Sigmoid colon (tissue), 7 donors: ENCODE results near the gene CD226. TPM values are rescaled to one million over a fixed set of nuclear protein-coding genes. Genes with fewer than 3 reads are reported as not detected.
"Not testable (repeated sequence)": the region's sequence is repeated elsewhere in the genome, so short reads cannot be mapped to it uniquely, and the experiment has no call there.

ENCODE experiments used
- DNase-seq: peaks from one replicate; pipeline ENCODE4 v3.0.0-alpha.2; 2019
- H3K27ac ChIP-seq, 4 donors: fragments of 200-600 bp; sonication (generic); one replicate each; pipeline ENCODE4 v1.5.1; 2016 to 2019; ENCODE audit warnings: mild to moderate bottlenecking in 1 of 4
- H3K27me3 ChIP-seq, 3 donors: fragments of 200-600 bp; sonication (generic); one replicate each; pipeline ENCODE4 v1.5.1; 2019; ENCODE audit warnings: mild to moderate bottlenecking in 1 of 3
- H3K36me3 ChIP-seq, 4 donors: fragments of 200-600 bp; sonication (generic); one replicate each; pipeline ENCODE4 v1.5.1; 2016 to 2019
- H3K4me1 ChIP-seq, 4 donors: fragments of 200-600 bp; sonication (generic); one replicate each; pipeline ENCODE4 v1.5.1; 2017 to 2019
- H3K4me3 ChIP-seq, 4 donors: fragments of 200-600 bp; sonication (generic); one replicate each; pipeline ENCODE4 v1.5.1; 2017 to 2019; ENCODE audit warnings: mild to moderate bottlenecking in 2 of 4, moderate library complexity in 1 of 4
- H3K9me3 ChIP-seq, 4 donors: fragments of 200-600 bp in 3 of 4; sonication (generic) in 3 of 4; one replicate each; pipeline versions ENCODE4 v1.5.1 to v1.6.1; 2013 to 2019
- EP300 ChIP-seq, 4 donors: sonication (generic); formaldehyde crosslinking; IDR thresholded peaks; one replicate each; pipeline ENCODE4 v1.6.1; 2017; ENCODE audit warnings: antibody characterized with exemption in 4 of 4
- POLR2A ChIP-seq, 2 donors: fragments of 450-650 bp; IDR thresholded peaks; one replicate each; pipeline ENCODE4 v1.6.1; 2016; ENCODE audit warnings: antibody characterized with exemption in 2 of 2, mild to moderate bottlenecking in 2 of 2, moderate library complexity in 2 of 2
- POLR2AphosphoS5 ChIP-seq, 4 donors: sonication (generic); formaldehyde crosslinking; IDR thresholded peaks; one replicate each; pipeline ENCODE4 v1.6.1; 2017; ENCODE audit warnings: antibody characterized with exemption in 4 of 4
- WGBS, 2 donors: extraction: QIAGEN DNeasy Blood & Tissue Kit; methylation state at CpG; one replicate each; pipeline ENCODE4 v1.1.7; 2013; 5-methylcytosine and 5-hydroxymethylcytosine counted together
- intact Hi-C: fragments of 100-400 bp; cut with DNase I; formaldehyde crosslinking; loops from one replicate; pipeline ENCODE4 v1.15.1; 2023
- polyA plus RNA-seq, 3 donors: library from polyadenylated mRNA; stranded (reverse); fragments of 200-250 nt; gene quantifications; one replicate each; pipeline ENCODE4 v1.2.3, GENCODE V29; 2013
- total RNA-seq, 4 donors: library from RNA; depleted of rRNA; stranded (reverse); fragments of >200 nt; gene quantifications; one replicate each; pipeline ENCODE4 v1.1.0, GENCODE V29; 2016
- TF ChIP-seq, protein P1 (sequence below), 4 experiments: fragments of 450-650 bp in 3 of 4; fragments of 200-600 bp in 1 of 4; IDR thresholded peaks; one replicate each; pipeline ENCODE4 v1.5.1; 2016 to 2019; ENCODE audit warnings: antibody characterized with exemption in 4 of 4, mild to moderate bottlenecking in 3 of 4, moderate library complexity in 2 of 4
- donor health status: healthy with polysubstance abuse.
- donor health status: Bipolar disorder and iron deficiency.
- donor health status: healthy.

Gene CD226
- total and polyA plus RNA-seq, 7 donors: under 0.01 to 2.4 (median 0.55) TPM

GRCh38 chr18:69882965-69883668 lies 64.6 kb downstream of the CD226 start:
- Histone ChIP-seq H3K27me3 (no peaks in the 10 kb centered on the region), H3K4me1 (peaks cover 0 to 44% (median 20%) of the 10 kb centered on the region in 4 donors), H3K9me3 (no peaks in the 10 kb centered on the region), H3K27ac (peak overlapping the region in 2 of 4 donors; percentile 23 to 43), H3K4me3 (no peak overlapping the region), H3K36me3 (no peaks in the 10 kb centered on the region)
- WGBS, 2 donors: 71 to 72% methylated on average over 6 of the region's 6 CpGs
- no peak for DNase-seq
- intact Hi-C loops: loop anchor here (5.0 kb wide), 1 partner anchor 74 kb away; no protein-coding TSS in a partner anchor
- TF ChIP-seq, protein P1, sequence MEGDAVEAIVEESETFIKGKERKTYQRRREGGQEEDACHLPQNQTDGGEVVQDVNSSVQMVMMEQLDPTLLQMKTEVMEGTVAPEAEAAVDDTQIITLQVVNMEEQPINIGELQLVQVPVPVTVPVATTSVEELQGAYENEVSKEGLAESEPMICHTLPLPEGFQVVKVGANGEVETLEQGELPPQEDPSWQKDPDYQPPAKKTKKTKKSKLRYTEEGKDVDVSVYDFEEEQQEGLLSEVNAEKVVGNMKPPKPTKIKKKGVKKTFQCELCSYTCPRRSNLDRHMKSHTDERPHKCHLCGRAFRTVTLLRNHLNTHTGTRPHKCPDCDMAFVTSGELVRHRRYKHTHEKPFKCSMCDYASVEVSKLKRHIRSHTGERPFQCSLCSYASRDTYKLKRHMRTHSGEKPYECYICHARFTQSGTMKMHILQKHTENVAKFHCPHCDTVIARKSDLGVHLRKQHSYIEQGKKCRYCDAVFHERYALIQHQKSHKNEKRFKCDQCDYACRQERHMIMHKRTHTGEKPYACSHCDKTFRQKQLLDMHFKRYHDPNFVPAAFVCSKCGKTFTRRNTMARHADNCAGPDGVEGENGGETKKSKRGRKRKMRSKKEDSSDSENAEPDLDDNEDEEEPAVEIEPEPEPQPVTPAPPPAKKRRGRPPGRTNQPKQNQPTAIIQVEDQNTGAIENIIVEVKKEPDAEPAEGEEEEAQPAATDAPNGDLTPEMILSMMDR (IDR thresholded peaks at IDR 0.05): no peak

- intact Hi-C loops: loop anchor here (5.0 kb wide), 1 partner anchor 77 kb away; no protein-coding TSS in a partner anchor
- Histone ChIP-seq H3K4me3 (no peak overlapping the region), H3K36me3 (no peaks in the 10 kb centered on the region), H3K27me3 (no peaks in the 10 kb centered on the region), H3K27ac (no peak overlapping the region), H3K4me1 (peaks cover 0 to 41% (median 20%) of the 10 kb centered on the region in 4 donors), H3K9me3 (no peaks in the 10 kb centered on the region)
- no peak for DNase-seq
- TF ChIP-seq POLR2A (IDR thresholded peaks at IDR 0.05): no peak
- TF ChIP-seq EP300 (IDR thresholded peaks at IDR 0.05): no peak
- TF ChIP-seq, protein P1 (IDR thresholded peaks at IDR 0.05): no peak
- no peak for TF ChIP-seq POLR2AphosphoS5 (IDR thresholded peaks at IDR 0.05)
- 94 to 98% methylated on average over 3 of the region's 3 CpGs for WGBS, 2 donors
Measured at GRCh38 chr18:69880083-69880482, 67.6 kb downstream of the CD226 start.

DNA sequence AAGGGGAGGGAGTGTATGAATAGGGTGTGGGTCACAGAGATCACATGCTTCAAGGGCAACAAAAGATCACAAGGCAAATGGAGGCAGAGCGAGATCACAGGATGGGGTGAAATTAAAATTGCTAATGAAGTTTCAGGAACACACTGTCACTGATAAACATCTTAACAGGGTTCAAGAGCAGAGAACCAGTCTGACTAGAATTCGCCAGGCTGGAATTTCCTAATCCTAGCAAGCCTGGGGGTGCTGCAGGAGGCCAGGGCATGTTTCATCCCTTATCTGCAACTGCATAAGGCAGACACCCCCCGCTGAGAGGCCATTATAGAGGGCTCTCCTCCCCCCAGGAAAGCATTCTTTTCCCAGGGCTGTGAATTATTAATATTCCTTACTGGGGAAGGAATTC lies 68.6 kb downstream of the CD226 start:
- intact Hi-C loops, H3K27me3 ChIP-seq, H3K4me3 ChIP-seq, H3K9me3 ChIP-seq, DNase-seq, H3K36me3 ChIP-seq, H3K27ac ChIP-seq: not testable (repeated sequence)
- WGBS, 2 donors: 76 to 94% methylated on average over 3 of the region's 3 CpGs
- peaks cover 0 to 31% (median 19%) of the 10 kb centered on the region in 4 donors for H3K4me1 ChIP-seq

GRCh38 chr18:69878213-69878933 lies 69.3 kb downstream of the CD226 start:
- TF ChIP-seq POLR2AphosphoS5 (IDR thresholded peaks at IDR 0.05) (no peak), POLR2A (IDR thresholded peaks at IDR 0.05) (no peak), EP300 (IDR thresholded peaks at IDR 0.05) (no peak)
- TF ChIP-seq, protein P1 (IDR thresholded peaks at IDR 0.05): no peak
- peaks cover 0 to 24% (median 12%) of the 10 kb centered on the region in 4 donors for H3K4me1 ChIP-seq
- H3K36me3 ChIP-seq: no peaks in the 10 kb centered on the region
- WGBS, 2 donors: 77 to 80% methylated on average over 6 of the region's 6 CpGs
- H3K4me3 ChIP-seq: no peak overlapping the region
- intact Hi-C loops: no loop called here
- H3K27me3 ChIP-seq: no peaks in the 10 kb centered on the region
- DNase-seq: no peak
- H3K27ac ChIP-seq: no peak overlapping the region
- no peaks in the 10 kb centered on the region for H3K9me3 ChIP-seq

DNA sequence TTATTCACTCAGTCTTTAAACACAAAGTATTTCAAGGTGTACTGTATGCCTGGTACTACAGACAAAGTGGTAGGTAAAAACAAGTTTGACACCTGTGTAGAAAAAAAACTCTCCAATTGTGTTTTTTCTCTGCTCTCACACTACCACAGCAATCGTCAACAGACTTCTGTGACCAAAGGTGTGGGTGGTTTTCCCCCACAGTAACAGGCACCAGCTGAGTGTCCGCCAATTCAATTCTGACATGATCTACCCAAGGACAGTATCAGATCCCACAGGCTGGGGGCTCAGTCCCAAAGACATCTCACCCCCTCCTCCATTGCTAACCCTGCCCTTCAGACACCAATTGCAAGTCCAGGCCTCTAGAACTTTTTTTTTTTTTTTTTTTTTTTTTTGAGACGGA lies 71.2 kb downstream of the CD226 start:
- DNase-seq: no peak
- intact Hi-C loops: no loop called here
- H3K36me3 ChIP-seq: no peaks in the 10 kb centered on the region

More for the DNA sequence above, 71.2 kb downstream of the CD226 start:
- Histone ChIP-seq H3K4me1 (peaks cover 0 to 9% (median 5%) of the 10 kb centered on the region in 4 donors), H3K9me3 (no peaks in the 10 kb centered on the region), H3K27ac (no peak overlapping the region), H3K27me3 (no peaks in the 10 kb centered on the region), H3K4me3 (no peak overlapping the region)
- 91 to 93% methylated on average over 3 of the region's 3 CpGs for WGBS, 2 donors
- no peak for TF ChIP-seq POLR2AphosphoS5 (IDR thresholded peaks at IDR 0.05)
- no peak for TF ChIP-seq EP300 (IDR thresholded peaks at IDR 0.05)
- TF ChIP-seq, protein P1 (IDR thresholded peaks at IDR 0.05): no peak
- no peak for TF ChIP-seq POLR2A (IDR thresholded peaks at IDR 0.05)
